WTC11 (cell line): ENCODE results near the gene SLC6A18.

Experiments used
- CREB1 ChIP-seq: sonication (generic); formaldehyde crosslinking; IDR thresholded peaks from 2 replicates; pipeline ENCODE4 v1.8.0; 2023; ENCODE audit warnings: mild to moderate bottlenecking, missing genetic modification reagents
- ZNF138 ChIP-seq: sonication (generic); formaldehyde crosslinking; conservative IDR thresholded peaks from 2 replicates; pipeline ENCODE4 v1.8.1; 2022; ENCODE audit warnings: mild to moderate bottlenecking, moderate library complexity, missing genetic modification reagents
- TF ChIP-seq, protein P1 (sequence below): fragments of 200-600 bp; IDR thresholded peaks from 2 replicates; pipeline ENCODE4 v1.8.0; 2022; ENCODE audit warnings: antibody characterized with exemption
- TF ChIP-seq, protein P2 (sequence below): sonication (generic); formaldehyde crosslinking; IDR thresholded peaks from 2 replicates; pipeline ENCODE4 v1.8.0; 2022; ENCODE audit warnings: mild to moderate bottlenecking, missing genetic modification reagents

DNA sequence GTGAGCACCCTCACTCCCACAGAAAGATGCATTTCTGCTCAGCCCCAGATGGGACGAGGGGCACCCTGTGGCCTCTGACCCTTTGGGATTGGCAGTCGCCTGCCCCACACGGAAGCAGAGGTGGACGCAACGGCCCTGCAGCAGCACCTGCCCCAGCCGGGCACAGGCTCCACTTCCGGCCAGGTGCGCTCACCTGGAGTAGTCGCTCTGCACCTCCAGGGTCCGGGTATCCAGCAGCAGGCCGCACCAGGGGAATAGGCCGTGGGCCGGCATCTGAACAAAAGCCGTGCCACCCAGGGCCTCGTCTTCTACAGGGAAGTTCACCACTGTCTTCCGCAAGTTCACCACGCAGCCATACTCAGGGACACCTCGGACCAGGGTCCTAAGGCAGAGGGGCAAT lies 39.0 kb downstream of the SLC6A18 start:
- TF ChIP-seq, protein P1, sequence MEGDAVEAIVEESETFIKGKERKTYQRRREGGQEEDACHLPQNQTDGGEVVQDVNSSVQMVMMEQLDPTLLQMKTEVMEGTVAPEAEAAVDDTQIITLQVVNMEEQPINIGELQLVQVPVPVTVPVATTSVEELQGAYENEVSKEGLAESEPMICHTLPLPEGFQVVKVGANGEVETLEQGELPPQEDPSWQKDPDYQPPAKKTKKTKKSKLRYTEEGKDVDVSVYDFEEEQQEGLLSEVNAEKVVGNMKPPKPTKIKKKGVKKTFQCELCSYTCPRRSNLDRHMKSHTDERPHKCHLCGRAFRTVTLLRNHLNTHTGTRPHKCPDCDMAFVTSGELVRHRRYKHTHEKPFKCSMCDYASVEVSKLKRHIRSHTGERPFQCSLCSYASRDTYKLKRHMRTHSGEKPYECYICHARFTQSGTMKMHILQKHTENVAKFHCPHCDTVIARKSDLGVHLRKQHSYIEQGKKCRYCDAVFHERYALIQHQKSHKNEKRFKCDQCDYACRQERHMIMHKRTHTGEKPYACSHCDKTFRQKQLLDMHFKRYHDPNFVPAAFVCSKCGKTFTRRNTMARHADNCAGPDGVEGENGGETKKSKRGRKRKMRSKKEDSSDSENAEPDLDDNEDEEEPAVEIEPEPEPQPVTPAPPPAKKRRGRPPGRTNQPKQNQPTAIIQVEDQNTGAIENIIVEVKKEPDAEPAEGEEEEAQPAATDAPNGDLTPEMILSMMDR = no peak
- TF ChIP-seq ZNF138 (CRISPR knock-in tag) (no peak), CREB1 (CRISPR knock-in tag) (no peak)
- TF ChIP-seq, protein P2, sequence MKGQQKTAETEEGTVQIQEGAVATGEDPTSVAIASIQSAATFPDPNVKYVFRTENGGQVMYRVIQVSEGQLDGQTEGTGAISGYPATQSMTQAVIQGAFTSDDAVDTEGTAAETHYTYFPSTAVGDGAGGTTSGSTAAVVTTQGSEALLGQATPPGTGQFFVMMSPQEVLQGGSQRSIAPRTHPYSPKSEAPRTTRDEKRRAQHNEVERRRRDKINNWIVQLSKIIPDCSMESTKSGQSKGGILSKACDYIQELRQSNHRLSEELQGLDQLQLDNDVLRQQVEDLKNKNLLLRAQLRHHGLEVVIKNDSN (CRISPR knock-in tag) = no peak
